Lung (tissue), 16 donors: ENCODE measurements around the gene ARHGDIA. TPM values are rescaled to one million over a fixed set of nuclear protein-coding genes. Genes with fewer than 3 reads are reported as not detected.
A peak's percentile ranks its signal among the peaks of the same experiment; 100 is the strongest.
"Not testable (repeated sequence)": the region's sequence is repeated elsewhere in the genome, so short reads cannot be mapped to it uniquely, and the experiment has no call there.

Experiments used
- ATAC-seq: fragments of 200-7000 bp; cut with Tn5 transposase; one replicate; pipeline ENCODE4 v1.9.1; 2020; ENCODE audit warnings: moderate number of reproducible peaks; ENCODE audit not compliant: insufficient read depth, low FRiP score
- DNase-seq, 3 donors: peaks; one replicate each; pipeline ENCODE4 v3.0.0-alpha.2; 2013 to 2017
- H3K27ac ChIP-seq, 2 donors: one replicate each; pipeline ENCODE4 v1.5.1; 2013; ENCODE audit warnings: mild to moderate bottlenecking in 2 of 2, moderate library complexity in 2 of 2, control low read depth in 1 of 2, inconsistent platforms in 1 of 2, low read depth in 1 of 2, low read length in 1 of 2
- H3K27me3 ChIP-seq, 3 donors: one replicate each; pipeline ENCODE4 v1.5.1; 2013; ENCODE audit warnings: low read length in 2 of 3; ENCODE audit not compliant: control insufficient read depth in 3 of 3, insufficient read depth in 3 of 3
- H3K36me3 ChIP-seq, 4 donors: one replicate each; pipeline ENCODE4 v1.5.1; 2013; ENCODE audit warnings: low read length in 4 of 4, mild to moderate bottlenecking in 1 of 4, moderate library complexity in 1 of 4; ENCODE audit not compliant: control insufficient read depth in 4 of 4, insufficient read depth in 4 of 4
- H3K4me1 ChIP-seq, 5 donors: one replicate each; pipeline ENCODE4 v1.5.1; 2013; ENCODE audit warnings: low read length in 5 of 5, mild to moderate bottlenecking in 2 of 5, moderate library complexity in 1 of 5; ENCODE audit not compliant: control insufficient read depth in 5 of 5, insufficient read depth in 5 of 5
- H3K4me3 ChIP-seq: one replicate; pipeline ENCODE4 v1.5.1; 2013; ENCODE audit warnings: mild to moderate bottlenecking, control low read depth, moderate library complexity
- H3K9ac ChIP-seq, 2 donors: one replicate each; pipeline ENCODE4 v1.5.1; 2013; ENCODE audit warnings: low read length in 2 of 2, control low read depth in 1 of 2; ENCODE audit not compliant: insufficient read depth in 1 of 2
- H3K9me3 ChIP-seq, 4 donors: one replicate each; pipeline ENCODE4 v1.5.1; 2013; ENCODE audit warnings: low read length in 3 of 4, mild to moderate bottlenecking in 1 of 4, moderate library complexity in 1 of 4; ENCODE audit not compliant: control insufficient read depth in 4 of 4, insufficient read depth in 3 of 4
- CTCF ChIP-seq: IDR thresholded peaks from 2 replicates; pipeline ENCODE4 v1.5.1; 2012; ENCODE audit warnings: mild to moderate bottlenecking; ENCODE audit errors: control extremely low read depth, extremely low read depth
- WGBS, 2 donors: extraction: QIAGEN DNeasy Blood & Tissue Kit; methylation state at CpG; one replicate each; pipeline ENCODE4 v1.1.7; 2013; 5-methylcytosine and 5-hydroxymethylcytosine counted together
- long read RNA-seq, 5 donors: transcript quantifications; one replicate each; lab custom pipeline, GENCODE V29; 2026
- polyA plus RNA-seq, 2 donors: library from polyadenylated mRNA; stranded (reverse); fragments of 200-250 nt; gene quantifications; one replicate each; pipeline ENCODE4 v1.2.1, GENCODE V29; 2013
- total RNA-seq, 2 donors: library from RNA; depleted of rRNA in 1 of 2; stranded (reverse); fragments of >200 nt in 1 of 2; gene quantifications; one replicate each; pipeline ENCODE4 v1.2.1, GENCODE V29; 2014 to 2021
- donor health status: control.
- donor health status: control.
- donor health status: Bipolar disorder and iron deficiency.
- donor health status: healthy.
- donor health status: DM: yes; HTN: yes; CAD: no.

ARHGDIA gene
- 100 to 1,000 TPM; 118 to 558 TPM for total RNA-seq
- polyA plus RNA-seq, result 100 to 1,000 TPM; 327 to 464 TPM
- long read RNA-seq, donor 1, transcript ARHGDIA-207 (5 exons, 1,201 nt), result minor isoform, 10 of 68 reads
- long read RNA-seq, donor 1, transcript ARHGDIA-201 (6 exons, 1,906 nt), result major isoform, 36 of 68 reads
- long read RNA-seq, donor 1, partial matches to known transcripts, result 9 of 68 reads
- long read RNA-seq, donor 1, other reads (novel, unspliced or antisense), result 0 of 68 reads
- long read RNA-seq, donor 2, transcript ARHGDIA-201 (6 exons, 1,906 nt), result major isoform, 22 of 43 reads
- long read RNA-seq, donor 2, transcript ARHGDIA-207 (5 exons, 1,201 nt), result minor isoform, 5 of 43 reads
- long read RNA-seq, donor 2, partial matches to known transcripts, result 13 of 43 reads
- long read RNA-seq, donor 2, other reads (novel, unspliced or antisense), result 0 of 43 reads
- long read RNA-seq, donor 3, transcript ARHGDIA-201 (6 exons, 1,906 nt), result major isoform, 30 of 58 reads
- long read RNA-seq, donor 3, transcript ARHGDIA-207 (5 exons, 1,201 nt), result minor isoform, 9 of 58 reads
- long read RNA-seq, donor 3, partial matches to known transcripts, result 12 of 58 reads
- long read RNA-seq, donor 3, other reads (novel, unspliced or antisense), result 0 of 58 reads
- long read RNA-seq, donor 4, transcript ARHGDIA-201 (6 exons, 1,906 nt), result major isoform, 20 of 42 reads
- long read RNA-seq, donor 4, transcript ARHGDIA-207 (5 exons, 1,201 nt), result minor isoform, 8 of 42 reads
- long read RNA-seq, donor 4, partial matches to known transcripts, result 8 of 42 reads
- long read RNA-seq, donor 4, other reads (novel, unspliced or antisense), result 0 of 42 reads
- long read RNA-seq, donor 5, transcript ARHGDIA-201 (6 exons, 1,906 nt), result major isoform, 50 of 91 reads
- long read RNA-seq, donor 5, transcript ARHGDIA-207 (5 exons, 1,201 nt), result minor isoform, 9 of 91 reads
- long read RNA-seq, donor 5, partial matches to known transcripts, result 19 of 91 reads
- long read RNA-seq, donor 5, other reads (novel, unspliced or antisense), result 0 of 91 reads

DNA sequence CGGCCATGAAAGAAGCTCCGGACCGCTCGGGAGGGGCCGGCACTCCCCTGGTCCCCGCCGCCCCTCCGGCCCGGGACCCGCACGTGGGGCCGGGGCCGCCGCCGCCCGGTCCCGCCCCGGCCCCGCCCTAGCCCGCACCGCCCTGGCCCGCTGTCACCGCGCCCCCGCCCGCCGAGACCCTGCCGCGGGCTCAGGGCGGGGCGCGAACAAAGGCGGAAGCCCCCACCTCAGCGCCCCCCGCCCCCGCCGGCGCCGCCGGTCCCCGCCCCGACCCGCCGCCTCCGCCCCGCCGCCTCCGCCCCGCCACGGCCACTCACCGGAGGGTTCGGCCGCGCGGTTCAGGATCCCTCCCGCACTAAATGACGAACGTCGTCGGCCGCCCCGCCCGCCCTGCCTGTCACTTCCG lies at the start of gene ARHGDIA:
TSS of gene ARHGDIA (minus strand) at position 357 of the 406 bp plus-strand sequence. CDS start 1,407 bp downstream, outside the sequence.
- 1 to 2% methylated on average over 38 to 64 of the region's 64 CpGs for WGBS, 2 donors
- Histone ChIP-seq H3K27me3 (no peaks in the 10 kb centered on the region), H3K9me3 (no peaks in the 10 kb centered on the region), H3K4me1 (peaks cover 0 to 28% (median 11%) of the 10 kb centered on the region in 5 donors), H3K36me3 (peaks cover 0 to 23% (median 9%) of the 10 kb centered on the region in 4 donors), H3K4me3 (peak within 1 kb of the TSS; percentile 79), H3K9ac (peak within 1 kb of the TSS; percentile 78 to 94), H3K27ac (peak within 1 kb of the TSS; percentile 97 to 99)
- ATAC-seq, result peak; percentile 48
- DNase-seq, result peak in 1 of 3 donors; percentile 21
- TF ChIP-seq CTCF, result no peak

DNA sequence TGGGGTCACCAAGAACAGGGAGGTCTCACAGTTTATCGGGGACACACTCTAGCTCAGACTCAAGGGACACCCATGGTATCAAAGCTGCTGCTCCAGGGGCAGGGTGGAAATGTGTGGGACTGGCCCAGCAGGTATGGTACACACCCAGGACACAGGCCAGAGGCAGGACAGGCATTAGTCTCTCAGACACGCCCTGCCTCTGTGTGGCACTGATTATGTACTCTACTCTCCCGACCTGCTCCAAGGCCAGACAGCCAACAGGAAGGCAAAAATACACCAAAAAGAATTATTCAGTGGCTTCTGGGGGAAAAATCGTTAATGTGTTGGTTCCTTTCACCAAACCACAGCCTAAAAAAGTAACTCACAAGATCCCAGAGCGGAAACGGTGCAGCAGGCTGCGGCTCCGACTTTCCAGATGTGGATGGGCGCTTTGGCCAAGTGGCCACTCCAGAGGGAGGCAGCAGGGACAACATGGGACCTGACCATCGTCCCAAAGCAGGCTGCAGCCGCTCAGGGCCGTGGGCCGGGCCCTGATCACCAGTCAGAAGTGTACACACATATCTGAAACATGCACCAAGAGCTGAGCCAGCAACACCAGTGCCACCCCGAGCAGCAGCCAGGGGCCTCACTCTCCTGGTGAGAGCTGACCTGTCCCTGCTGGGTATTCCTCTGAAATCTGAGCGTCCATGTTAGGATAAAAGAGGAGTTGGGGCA lies 47.9 kb upstream of the ARHGDIA start:
- Histone ChIP-seq H3K9me3 (no peaks in the 10 kb centered on the region), H3K9ac (no peak overlapping the region), H3K36me3 (peaks cover 4 to 47% (median 9%) of the 10 kb centered on the region in 4 donors), H3K27me3 (no peaks in the 10 kb centered on the region), H3K27ac (peak overlapping the region in 1 of 2 donors; percentile 2), H3K4me1 (peaks cover 4 to 25% (median 12%) of the 10 kb centered on the region in 5 donors), H3K4me3 (no peak overlapping the region)
- no peak for ATAC-seq
- DNase-seq, result no peak
- no peak for TF ChIP-seq CTCF
- 65 to 74% methylated on average over 15 of the region's 15 CpGs for WGBS, 2 donors

- H3K36me3 ChIP-seq, result peaks cover 10 to 54% (median 13%) of the 10 kb centered on the region in 4 donors
- H3K27me3 ChIP-seq, ATAC-seq, H3K4me3 ChIP-seq, H3K9me3 ChIP-seq, DNase-seq, H3K9ac ChIP-seq: not testable (repeated sequence)
- peak overlapping the region in 1 of 2 donors; percentile 58 for H3K27ac ChIP-seq
- 35 to 40% methylated on average over 9 of the region's 9 CpGs for WGBS, 2 donors
- peaks cover 4 to 19% (median 7%) of the 10 kb centered on the region in 5 donors for H3K4me1 ChIP-seq
Measured at GRCh38 chr17:81918333-81918669, 47.2 kb upstream of the ARHGDIA start.
